OCI-LY7 (cell line): ENCODE data around the gene TCEA3. TPM values are rescaled to one million over a fixed set of nuclear protein-coding genes. Genes with fewer than 3 reads are reported as not detected.
A peak's percentile ranks its signal among the peaks of the same experiment; 100 is the strongest.

Experiments
- Bru-seq: library from RNA; stranded (reverse); fragments of 400-500 nt; gene quantifications from one replicate; lab custom pipeline; 2021; lab: Mats Ljungman, UMichigan
- BruChase-seq, 2 experiments: library from RNA; stranded (reverse); fragments of 400-500 nt; gene quantifications; one replicate each; lab custom pipeline; 2021; lab: Mats Ljungman, UMichigan
- BruUV-seq: library from RNA; stranded (reverse); fragments of 400-500 nt; replicated peaks from 2 replicates; lab custom pipeline; 2021; lab: Mats Ljungman, UMichigan
- CTCF ChIA-PET: fragments of 300-600 bp; sonication (Branson Sonifier 250); formaldehyde crosslinking; loops from one replicate; lab custom pipeline; 2022; ENCODE audit warnings: antibody characterized with exemption; ENCODE audit not compliant: unreplicated experiment; lab: Charles Lee
- POLR2A ChIA-PET: fragments of 300-600 bp; sonication (Branson Sonifier 250); formaldehyde crosslinking; loops from one replicate; lab custom pipeline; 2022; ENCODE audit warnings: antibody characterized with exemption; lab: Charles Lee
- DNase-seq: peaks from one replicate; pipeline ENCODE4 v3.0.0-alpha.2; 2015; ENCODE audit warnings: low spot score
- H2AFZ ChIP-seq: fragments of 200-600 bp; sonication (generic), shearing (Covaris generic); 2 replicates; pipeline ENCODE4 v1.6.1; 2014; ENCODE audit warnings: mild to moderate bottlenecking, antibody characterized with exemption, low read length, moderate library complexity
- H3K27ac ChIP-seq: fragments of 200-600 bp; sonication (generic); 2 replicates; pipeline ENCODE4 v1.5.1; 2014; ENCODE audit warnings: mixed run types, low read depth, mild to moderate bottlenecking, moderate library complexity, low read length, inconsistent platforms; ENCODE audit not compliant: poor library complexity, severe bottlenecking
- H3K36me3 ChIP-seq: fragments of 200-600 bp; sonication (generic); 2 replicates; pipeline ENCODE4 v1.6.1; 2014; ENCODE audit warnings: mild to moderate bottlenecking, antibody characterized with exemption, low read length, moderate library complexity, mixed read lengths; ENCODE audit not compliant: insufficient read depth
- H3K4me1 ChIP-seq: fragments of 200-600 bp; sonication (generic); 2 replicates; pipeline ENCODE4 v1.5.1; 2014; ENCODE audit warnings: mild to moderate bottlenecking, low read length; ENCODE audit not compliant: insufficient read depth, poor library complexity, severe bottlenecking
- H3K4me2 ChIP-seq: fragments of 200-600 bp; sonication (generic); 2 replicates; pipeline ENCODE4 v1.6.1; 2014; ENCODE audit warnings: mild to moderate bottlenecking, low read length
- H3K4me3 ChIP-seq: fragments of 200-600 bp; sonication (generic); 2 replicates; pipeline ENCODE4 v1.5.1; 2014; ENCODE audit warnings: mild to moderate bottlenecking, low read depth, low read length; ENCODE audit not compliant: poor library complexity, severe bottlenecking
- H3K79me2 ChIP-seq: fragments of 200-600 bp; sonication (generic); 2 replicates; pipeline ENCODE4 v1.6.1; 2016; ENCODE audit warnings: low read depth, mild to moderate bottlenecking, low read length, moderate library complexity, mixed read lengths; ENCODE audit not compliant: insufficient read depth
- H3K9me2 ChIP-seq: fragments of 200-600 bp; sonication (generic); 2 replicates; pipeline ENCODE4 v1.6.1; 2016; ENCODE audit warnings: mild to moderate bottlenecking, low read length, mixed read lengths; ENCODE audit not compliant: insufficient read depth
- H3K9me3 ChIP-seq: fragments of 200-600 bp; sonication (generic); 2 replicates; pipeline ENCODE4 v1.6.1; 2014; ENCODE audit warnings: mild to moderate bottlenecking, mixed run types, low read length, mixed read lengths
- H4K20me1 ChIP-seq: fragments of 200-600 bp; sonication (generic); 2 replicates; pipeline ENCODE4 v1.6.1; 2014; ENCODE audit warnings: mild to moderate bottlenecking, antibody characterized with exemption, low read length, moderate library complexity, mixed read lengths; ENCODE audit not compliant: insufficient read depth
- CTCF ChIP-seq: fragments of 200-600 bp; sonication (generic); conservative IDR thresholded peaks from 2 replicates; pipeline ENCODE4 v1.5.1; 2014; ENCODE audit warnings: mild to moderate bottlenecking, antibody characterized with exemption, low read length, moderate library complexity, mixed read lengths
- EZH2phosphoT487 ChIP-seq: fragments of 200-600 bp; sonication (generic); IDR thresholded peaks from 2 replicates; pipeline ENCODE4 v1.6.1; 2018; ENCODE audit warnings: low read depth, borderline replicate concordance, mild to moderate bottlenecking, mixed run types, antibody characterized with exemption, low read length, moderate library complexity, mixed read lengths
- intact Hi-C: fragments of 100-400 bp; cut with micrococcal nuclease; formaldehyde crosslinking; loops from one replicate; pipeline ENCODE4 v1.10.0; 2022; ENCODE audit not compliant: unreplicated experiment
- long read RNA-seq: library from polyadenylated mRNA; stranded (forward); transcript quantifications from one replicate; pipeline ENCODE4 v2.0.0, GENCODE V29; 2022
- total RNA-seq, 2 experiments: library from RNA; depleted of rRNA in 1 of 2; stranded (reverse); fragments of >200 nt in 1 of 2; shearing (Covaris generic) in 1 of 2; gene quantifications; 2 replicates each; pipeline ENCODE4 v1.2.3, GENCODE V29; 2014 to 2022

The TCEA3 gene
- total RNA-seq (2014; rRNA removed; shearing (Covaris generic)) (0.21 TPM in 1 of 2 replicates, not detected in the other), total RNA-seq (2022) (not detected in 2 replicates), Bru-seq, nascent RNA (percentile 16 among the genes with signal in this experiment), BruChase-seq, experiment 1, labeled RNA remaining after a 6-hour chase (percentile 16 among the genes with signal in this experiment), BruChase-seq, experiment 2, labeled RNA remaining after a 2-hour chase (percentile 14 among the genes with signal in this experiment)
- long read RNA-seq, result 0 reads

DNA sequence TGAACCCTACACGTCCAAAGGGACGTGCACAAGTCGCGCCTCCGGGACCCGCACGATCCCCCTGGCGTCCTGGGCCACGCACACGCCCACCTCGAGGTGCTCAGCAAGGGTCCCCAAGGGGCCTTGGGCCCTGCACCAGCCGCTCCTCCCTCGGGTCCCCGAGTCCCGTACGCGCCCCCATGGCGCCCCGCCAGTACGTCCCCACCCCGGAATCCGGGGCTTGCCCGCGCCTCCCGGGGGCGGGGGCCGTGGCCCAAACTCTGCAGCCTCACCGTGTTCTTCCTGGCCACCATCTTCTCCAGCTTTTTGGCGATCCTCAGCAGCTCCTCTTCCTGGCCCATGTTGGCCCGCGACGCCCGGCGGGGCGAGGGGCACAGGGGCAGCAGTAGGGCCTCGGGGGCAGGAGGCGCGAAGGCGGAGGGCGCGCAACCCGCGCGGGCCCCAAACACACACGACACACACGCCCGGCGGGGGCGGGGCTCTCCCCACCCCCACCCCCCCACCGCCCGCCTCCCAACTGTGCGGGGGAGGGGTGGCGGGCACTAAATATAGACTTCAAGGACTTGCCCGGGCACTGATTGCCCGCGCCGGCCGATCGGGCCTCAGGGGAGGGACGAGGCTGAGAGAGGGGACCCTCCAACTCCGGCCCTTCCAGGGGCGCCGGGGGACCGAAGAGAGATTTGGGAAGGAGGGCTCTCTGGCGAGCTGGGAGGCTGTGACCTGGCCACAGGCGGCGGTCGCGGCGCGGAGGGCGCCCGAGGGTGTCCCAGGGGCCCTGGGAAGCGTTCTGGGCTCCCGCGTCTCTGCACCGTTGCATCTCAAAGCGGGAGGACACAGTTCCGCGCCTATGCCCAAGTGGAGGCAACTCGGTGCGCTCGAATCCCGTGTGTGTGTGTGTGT, at the start of gene TCEA3:
TCEA3 (minus strand) TSS at position 456 of the 900 bp plus-strand sequence; CDS start at position 341, 115 bp downstream.
- DNase-seq, result no peak
- intact Hi-C loops, result no loop called here
- no peak within 1 kb of the TSS; the same call in 1 of the 2 replicates for H3K4me2 ChIP-seq

DNA sequence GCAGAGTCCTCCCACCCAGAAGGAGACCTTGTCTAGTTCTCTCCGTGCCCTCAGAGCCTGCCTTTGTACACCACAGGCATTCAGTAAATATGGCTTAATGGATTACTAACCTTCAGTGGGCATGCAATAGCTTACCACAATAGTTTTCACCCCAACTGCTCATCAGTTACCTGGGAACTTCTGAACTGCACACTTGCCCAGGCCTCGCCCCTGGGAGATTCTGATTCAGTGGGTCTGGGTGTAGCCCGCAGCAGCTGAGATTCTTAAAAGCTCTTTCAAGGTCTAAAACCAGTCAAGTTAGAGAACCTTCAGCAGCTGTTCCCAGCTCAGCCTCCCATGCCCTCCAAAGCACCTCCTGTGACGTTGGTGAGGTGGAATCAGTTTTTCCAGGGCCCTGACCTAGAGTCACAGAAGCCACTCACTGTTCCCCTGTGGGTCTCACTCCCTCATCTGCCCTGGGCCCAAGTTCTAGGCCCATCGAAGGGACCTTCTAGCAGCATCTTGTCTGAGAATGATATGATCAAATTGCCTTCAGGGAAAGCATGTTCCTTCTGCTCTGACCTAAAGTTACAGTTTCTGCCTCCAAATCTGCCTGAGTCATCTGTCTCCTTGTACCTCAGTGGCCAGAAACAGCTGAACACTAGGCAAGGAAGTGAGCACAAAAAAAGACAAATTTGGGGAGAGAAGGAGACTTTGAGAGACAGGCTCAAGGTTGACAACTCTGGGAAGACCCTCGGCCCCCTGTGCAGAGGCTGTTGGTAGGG, 48.7 kb upstream of the TCEA3 start:
- POLR2A ChIA-PET, result no interaction called here
- Histone ChIP-seq H4K20me1 (no peaks in the 10 kb centered on the region), H3K36me3 (no peaks in the 10 kb centered on the region), H3K9me2 (no peaks in the 10 kb centered on the region), H3K4me3 (no peak overlapping the region), H3K79me2 (no peaks in the 10 kb centered on the region), H2AFZ (no peak overlapping the region), H3K4me1 (no peaks in the 10 kb centered on the region), H3K27ac (no peak overlapping the region), H3K9me3 (no peaks in the 10 kb centered on the region), H3K4me2 (no peak overlapping the region)
- intact Hi-C loops, result no loop called here
- DNase-seq, result no peak
- no TSS peak for BruUV-seq
- TF ChIP-seq CTCF (no peak), EZH2phosphoT487 (no peak)
- CTCF ChIA-PET, result no interaction called here

More for the DNA sequence above, at the start of gene TCEA3:
- CTCF ChIA-PET, result no interaction called here
- no peaks in the 10 kb centered on the region for H3K79me2 ChIP-seq
- TF ChIP-seq EZH2phosphoT487 (no peak), CTCF (no peak)
- no TSS peak for BruUV-seq
- no peaks in the 10 kb centered on the region for H3K9me2 ChIP-seq
- H3K4me3 ChIP-seq, result no peak within 1 kb of the TSS
- no peaks in the 10 kb centered on the region for H4K20me1 ChIP-seq
- no peaks in the 10 kb centered on the region for H3K9me3 ChIP-seq
- no peaks in the 10 kb centered on the region for H3K36me3 ChIP-seq
- H3K27ac ChIP-seq, result no peak within 1 kb of the TSS
- POLR2A ChIA-PET, result interaction anchor here (0.7 to 0.9 kb wide), 2 partner anchors 74 to 151 kb away, joined by 3 read pairs; no protein-coding TSS in a partner anchor
- no peak within 1 kb of the TSS for H2AFZ ChIP-seq
- no peaks in the 10 kb centered on the region for H3K4me1 ChIP-seq
